GM18511 (cell line): Measurements from ENCODE around the gene DBH.

Experiments used
- ATAC-seq: cut with Tn5 transposase; IDR thresholded peaks from one replicate; pipeline ENCODE4 v1.9.1; 2021; ENCODE audit warnings: mild to moderate bottlenecking, moderate library complexity; ENCODE audit not compliant: unreplicated experiment

Gene DBH

DNA sequence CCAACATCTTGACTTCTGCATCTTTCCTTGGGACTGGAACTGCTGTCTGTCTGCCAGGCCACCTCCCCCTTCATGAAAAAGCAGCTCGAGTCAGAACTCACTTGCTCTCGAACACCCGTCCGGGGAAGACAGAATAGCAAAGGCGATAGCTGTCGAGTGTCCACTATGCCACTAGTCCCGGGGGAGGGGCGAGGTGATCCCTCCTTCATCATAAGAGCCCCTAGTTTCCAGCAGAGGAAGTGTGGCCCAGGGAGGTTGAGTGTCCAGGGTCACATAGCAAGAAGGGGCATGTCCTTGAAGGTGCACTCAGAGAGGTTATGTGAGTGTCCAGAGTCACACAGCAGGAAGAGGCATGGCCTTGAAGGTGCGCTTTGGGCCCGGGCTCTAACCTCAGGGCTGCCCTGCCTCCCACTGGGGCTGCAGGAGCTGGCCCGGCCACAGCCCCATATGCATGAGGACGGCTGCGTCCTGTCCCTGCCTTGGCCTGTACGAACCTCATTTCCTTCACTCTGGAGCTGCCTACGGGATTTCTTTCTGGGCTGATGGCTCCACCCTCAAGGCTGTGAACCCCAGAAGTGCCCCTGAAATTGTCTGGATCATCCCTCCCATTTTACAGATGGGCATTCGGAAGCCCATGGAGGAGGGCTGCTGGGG, 6.7 kb downstream of the DBH start:
- ATAC-seq, result no peak

DNA sequence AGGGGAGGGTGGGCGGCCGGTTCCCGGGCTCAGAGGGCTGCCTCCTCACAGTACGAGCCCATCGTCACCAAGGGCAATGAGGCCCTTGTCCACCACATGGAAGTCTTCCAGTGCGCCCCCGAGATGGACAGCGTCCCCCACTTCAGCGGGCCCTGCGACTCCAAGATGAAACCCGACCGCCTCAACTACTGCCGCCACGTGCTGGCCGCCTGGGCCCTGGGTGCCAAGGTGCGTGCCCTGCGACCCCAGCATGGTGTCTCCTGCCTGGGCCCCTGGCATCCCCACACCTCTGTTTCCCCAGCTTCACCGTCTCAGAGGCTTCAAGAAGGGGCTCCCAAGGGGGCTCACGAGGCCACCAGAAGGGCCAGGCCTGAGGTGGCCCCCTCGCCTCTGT, 7.2 kb downstream of the DBH start:
- ATAC-seq, result no peak

DNA sequence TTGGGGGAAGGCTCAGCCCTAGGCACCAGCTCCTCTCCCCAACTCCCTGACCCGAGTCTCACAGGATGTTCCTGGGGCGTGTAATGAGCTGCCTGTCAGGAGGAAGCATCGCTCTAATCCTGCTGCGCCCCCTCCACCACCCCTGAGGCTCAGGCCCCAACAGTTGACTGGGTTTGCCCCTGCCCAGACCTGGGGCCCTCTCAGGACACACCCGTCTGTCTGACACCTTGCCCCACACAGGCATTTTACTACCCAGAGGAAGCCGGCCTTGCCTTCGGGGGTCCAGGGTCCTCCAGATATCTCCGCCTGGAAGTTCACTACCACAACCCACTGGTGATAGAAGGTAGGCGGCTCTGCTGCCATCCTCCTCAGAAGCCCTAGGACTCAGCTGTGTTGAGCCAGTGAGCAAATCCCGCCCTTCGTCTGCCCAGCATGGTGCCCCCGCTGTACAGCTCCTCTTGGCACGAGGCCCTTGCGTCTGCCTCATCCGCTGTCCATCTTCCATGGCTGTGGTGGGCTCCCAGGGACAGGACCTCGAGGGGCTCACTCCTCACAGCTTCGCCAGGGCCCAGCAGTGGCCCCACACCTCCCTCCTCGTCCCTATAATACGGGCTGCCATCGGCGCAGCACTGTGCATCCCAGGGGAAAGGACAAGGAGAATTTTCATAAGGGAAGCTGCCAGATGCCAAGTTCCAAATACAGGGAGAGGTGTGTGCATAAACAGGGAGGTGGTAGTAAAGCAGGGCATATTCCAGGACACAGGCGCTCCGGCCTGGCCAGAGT, 8.0 kb downstream of the DBH start:
- ATAC-seq, result no peak

DNA sequence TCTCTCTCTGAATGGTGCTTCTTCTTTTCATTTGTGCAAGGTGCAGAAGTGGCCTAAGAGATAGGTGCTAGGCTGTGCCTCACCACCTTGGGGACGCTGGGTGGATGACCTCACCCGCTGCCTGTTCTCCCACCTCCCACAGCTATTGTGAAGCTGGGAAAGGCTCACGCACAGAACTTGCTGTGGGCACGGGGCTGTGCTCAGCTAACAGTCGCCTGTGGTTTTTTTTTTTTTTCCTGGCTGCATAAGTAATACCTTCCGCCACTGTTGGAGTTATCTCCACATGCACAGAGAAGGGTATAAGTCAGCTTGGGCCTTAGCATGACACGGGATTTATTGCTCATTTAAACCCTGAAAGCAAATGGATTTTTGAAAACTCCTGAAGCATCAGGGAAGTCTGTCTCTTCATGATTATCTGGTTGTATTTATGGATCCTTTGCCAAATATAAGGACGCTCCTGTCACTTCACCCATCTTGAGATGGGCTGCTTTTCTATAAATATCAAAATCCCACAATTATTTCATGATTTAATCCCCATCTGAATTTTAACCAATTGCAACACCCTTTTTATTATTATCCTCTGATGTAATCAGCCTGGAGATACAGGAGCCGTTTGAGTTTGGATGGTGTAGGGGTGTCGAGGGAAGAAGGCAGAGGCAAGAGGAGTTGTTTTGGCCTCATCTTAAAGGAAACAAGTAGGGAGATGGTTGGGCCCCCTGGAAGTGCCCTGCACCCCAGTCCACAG, 9.0 kb downstream of the DBH start:
- ATAC-seq, result no peak

DNA sequence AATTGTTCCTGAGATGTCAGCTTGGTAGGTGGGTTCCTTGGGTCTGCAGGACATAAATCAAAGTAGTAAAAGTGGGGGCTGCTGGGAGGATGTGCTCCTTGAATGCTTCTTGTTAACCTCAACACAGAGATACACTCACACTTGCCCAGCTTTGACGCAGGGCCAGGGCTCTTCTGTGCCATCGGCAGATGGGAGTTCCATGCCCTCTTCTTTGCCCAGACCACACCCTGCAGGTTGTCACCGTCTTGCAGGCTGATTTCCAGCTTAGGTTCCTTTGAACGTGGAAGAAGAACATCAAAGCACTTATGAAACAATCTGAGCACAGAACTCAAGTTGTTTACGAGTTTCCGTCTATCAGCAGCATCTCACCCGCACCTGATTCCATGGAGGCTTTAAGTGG, 11.0 kb downstream of the DBH start:
- ATAC-seq, result no peak

DNA sequence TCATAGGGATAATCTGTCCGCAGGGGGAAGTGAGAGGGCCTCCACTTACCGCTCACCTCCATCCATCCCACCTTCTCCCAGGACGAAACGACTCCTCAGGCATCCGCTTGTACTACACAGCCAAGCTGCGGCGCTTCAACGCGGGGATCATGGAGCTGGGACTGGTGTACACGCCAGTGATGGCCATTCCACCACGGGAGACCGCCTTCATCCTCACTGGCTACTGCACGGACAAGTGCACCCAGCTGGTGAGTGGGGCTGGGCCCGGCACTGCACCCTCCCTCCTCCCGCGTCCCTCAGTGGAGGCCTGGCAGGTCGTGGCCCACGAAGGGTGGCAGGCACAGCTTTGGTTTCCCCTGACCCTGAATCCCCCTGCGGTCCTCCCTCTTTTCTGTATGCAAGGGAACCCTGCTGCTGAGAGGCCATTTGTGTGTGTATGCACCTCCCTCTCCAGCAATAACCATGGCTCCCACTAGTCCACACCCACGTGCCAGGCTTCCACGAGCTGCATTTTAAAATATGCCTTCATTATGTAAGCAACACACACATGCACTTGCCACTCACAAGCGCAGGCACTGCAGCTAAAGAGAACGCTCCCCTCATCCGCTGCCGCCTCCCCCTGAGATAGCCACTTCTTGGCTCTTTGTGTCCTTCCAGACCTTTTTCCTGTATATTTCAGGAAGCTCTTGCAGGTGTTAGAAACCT, 11.8 kb downstream of the DBH start:
- no peak for ATAC-seq

DNA sequence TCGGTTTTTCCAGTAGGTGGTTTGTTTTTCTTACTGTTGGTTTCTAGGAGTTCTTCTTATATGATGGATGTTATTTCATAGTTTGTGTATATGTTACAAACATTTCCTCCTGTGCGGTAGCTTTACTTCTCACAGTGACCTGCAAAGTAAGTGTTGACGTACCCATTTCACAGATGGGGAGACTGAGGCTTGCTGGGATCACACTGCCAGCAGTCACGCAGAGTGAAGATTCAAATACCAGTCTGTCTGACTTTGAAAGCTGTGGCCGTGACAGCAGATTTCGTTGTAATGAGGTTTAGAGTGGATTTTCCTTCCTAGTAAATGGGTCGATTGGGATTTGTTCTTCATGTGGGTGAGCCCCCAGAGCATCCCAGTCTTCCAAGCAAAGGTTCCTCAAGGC, 13.0 kb downstream of the DBH start:
- ATAC-seq, result no peak

DNA sequence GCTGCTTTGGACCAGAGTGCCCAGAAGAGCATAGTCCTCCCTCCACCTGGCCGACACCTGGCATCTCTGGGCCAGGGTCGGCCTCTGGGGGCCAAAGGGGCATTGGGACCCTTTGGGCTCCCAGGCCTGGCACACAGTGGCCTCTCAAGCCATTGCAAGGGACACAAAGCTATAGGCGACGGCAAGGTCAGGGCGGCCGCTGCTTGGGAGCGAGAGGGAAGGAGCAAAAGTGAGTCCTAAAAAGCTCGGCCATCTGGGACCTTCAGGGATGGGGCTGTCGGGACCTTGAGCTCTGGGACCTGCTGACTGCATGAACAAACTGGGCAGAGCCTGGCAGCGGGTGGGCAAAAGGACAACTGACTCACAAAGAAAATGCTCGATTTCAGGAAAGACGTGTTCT, 13.9 kb downstream of the DBH start:
- no peak for ATAC-seq

DNA sequence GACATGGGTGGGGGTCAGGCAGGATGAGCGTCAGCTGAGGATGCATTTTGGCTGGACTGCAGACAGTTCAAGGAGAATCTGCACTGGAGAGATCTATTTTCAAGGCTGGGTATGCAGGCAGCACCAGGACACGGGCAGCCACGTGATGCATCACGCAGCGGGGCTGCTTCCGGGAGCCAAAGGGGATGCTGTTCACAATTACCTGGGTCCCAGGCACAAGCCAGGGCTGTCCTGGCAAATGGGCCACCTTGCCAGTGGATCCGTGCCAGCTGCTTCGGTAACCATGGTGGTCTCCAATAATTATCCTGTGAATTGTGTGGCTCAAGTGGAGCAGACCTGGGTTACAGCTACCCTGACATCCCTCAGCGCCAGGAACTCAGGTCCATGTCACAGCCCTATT, 17.5 kb downstream of the DBH start:
- no peak for ATAC-seq

DNA sequence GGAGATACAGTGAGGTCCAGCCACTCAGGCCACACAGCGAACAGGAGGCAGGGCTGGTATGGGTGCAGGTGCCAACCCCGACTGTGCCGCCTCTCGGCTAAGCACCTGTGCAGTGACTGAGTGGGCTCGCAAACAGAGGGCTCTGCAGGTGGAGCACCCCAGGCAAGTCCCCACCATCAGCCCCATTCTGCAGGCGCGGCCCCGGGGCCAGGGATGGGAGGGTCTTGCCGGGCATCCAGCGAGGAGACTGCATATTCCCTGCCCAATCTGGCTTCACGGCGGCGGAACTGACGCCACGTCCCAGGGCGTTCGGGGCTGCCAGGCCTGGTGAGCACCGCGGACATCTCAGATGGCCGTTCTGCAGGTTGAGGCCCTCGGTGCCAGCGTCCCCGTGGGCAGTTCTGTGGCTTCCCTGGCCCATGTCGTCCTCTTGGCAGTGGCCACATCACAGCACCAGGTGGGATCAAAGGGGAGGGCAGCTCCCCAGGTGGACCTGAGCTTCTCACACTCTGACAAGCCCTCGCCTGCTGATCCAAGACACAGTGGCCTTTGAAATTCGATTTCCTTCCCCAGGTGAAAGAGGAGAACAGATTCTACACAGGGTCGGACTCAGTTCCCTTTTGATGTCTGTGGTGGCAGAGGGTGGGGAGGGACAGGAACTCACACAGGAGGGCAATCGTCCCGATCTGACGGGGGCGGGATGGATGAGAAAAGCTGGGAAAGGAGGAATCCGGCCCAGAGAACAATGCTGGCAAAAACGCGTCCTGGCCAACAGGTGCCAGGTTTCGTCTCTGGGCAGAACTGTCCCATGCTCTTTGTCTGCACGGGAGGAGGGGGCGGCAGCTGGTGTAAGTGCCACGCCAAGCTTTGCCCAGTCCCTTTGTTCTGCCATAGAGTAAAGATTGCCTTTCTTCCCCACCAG, 18.8 kb downstream of the DBH start:
- no peak for ATAC-seq

DNA sequence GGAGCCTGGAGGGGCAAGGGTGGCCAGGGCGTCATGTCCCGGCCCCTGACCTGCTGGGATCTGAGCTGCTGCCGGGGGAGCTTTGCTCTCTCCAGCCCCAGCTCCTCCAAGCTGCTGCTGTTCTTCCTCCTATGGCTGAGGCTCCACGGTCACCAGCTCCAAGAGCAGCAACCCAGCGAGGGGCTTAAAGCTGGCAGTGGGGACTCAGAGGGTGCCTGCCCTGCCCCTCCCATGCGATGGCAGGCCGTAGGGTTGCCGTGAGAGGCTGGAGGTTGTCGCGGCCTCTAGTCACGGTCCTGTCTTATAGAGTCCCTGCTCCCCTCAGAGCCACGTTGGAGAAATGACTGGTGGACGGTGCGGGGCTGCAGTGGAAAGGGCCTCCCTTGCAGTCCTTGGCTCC, 19.5 kb downstream of the DBH start:
- ATAC-seq, result no peak

DNA sequence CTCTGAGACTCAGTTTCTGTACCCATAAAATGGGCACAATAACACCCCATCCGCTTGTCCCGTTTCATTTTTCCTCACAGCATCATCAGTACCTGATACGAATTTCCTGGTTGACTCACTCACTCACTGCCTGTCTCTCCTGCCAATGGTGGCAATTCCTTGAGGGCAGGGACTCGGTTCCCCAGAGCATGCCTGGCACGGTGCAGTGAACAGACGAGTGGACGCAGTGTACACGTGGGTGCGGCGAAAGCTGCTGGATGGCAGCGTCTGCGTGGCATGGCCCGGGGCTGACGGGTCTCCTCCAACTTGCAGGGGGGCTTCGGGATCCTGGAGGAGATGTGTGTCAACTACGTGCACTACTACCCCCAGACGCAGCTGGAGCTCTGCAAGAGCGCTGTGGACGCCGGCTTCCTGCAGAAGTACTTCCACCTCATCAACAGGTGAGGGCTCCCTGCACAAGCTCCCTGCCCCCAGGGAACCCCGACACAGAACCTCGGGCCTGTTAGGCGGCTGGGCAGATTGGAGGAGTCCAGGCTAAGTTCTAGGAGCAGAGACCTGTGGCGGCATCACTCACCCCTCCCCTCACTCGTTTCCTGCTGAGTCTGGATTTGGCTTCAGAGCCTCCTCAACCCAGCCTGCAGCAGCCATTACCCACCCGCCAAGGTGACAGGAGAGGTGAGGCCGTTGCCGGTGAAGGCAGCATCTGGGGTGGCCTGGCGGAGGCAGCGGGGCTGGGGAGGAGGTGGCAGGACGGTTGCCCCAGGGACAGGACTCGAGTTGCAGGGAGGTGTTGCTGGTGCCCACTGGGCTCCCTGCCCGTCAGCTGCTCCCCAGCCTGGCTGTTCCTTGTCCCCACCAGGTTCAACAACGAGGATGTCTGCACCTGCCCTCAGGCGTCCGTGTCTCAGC, 20.3 kb downstream of the DBH start:
- ATAC-seq, result no peak

DNA sequence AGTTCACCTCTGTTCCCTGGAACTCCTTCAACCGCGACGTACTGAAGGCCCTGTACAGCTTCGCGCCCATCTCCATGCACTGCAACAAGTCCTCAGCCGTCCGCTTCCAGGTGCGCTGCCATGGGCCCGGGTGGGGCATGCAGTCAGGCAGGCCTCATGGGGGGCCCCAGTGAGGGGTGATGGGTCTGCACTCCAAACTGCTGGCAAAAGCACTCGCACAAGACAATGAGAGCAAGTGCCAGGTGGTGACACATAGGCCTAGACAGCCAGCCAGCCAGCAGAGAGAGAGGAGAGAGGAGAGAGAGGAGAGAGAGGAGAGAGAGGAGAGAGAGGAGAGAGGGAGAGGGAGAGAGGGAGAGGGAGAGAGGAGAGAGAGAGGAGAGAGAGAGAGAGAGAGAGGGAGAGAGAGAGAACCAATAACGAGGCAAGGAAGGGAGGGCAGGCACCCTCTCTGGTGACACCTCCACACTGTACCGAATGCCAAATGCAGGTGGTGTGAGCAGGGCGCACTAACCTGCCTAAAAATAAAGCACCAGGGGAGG, 21.0 kb downstream of the DBH start:
- ATAC-seq, result no peak

DNA sequence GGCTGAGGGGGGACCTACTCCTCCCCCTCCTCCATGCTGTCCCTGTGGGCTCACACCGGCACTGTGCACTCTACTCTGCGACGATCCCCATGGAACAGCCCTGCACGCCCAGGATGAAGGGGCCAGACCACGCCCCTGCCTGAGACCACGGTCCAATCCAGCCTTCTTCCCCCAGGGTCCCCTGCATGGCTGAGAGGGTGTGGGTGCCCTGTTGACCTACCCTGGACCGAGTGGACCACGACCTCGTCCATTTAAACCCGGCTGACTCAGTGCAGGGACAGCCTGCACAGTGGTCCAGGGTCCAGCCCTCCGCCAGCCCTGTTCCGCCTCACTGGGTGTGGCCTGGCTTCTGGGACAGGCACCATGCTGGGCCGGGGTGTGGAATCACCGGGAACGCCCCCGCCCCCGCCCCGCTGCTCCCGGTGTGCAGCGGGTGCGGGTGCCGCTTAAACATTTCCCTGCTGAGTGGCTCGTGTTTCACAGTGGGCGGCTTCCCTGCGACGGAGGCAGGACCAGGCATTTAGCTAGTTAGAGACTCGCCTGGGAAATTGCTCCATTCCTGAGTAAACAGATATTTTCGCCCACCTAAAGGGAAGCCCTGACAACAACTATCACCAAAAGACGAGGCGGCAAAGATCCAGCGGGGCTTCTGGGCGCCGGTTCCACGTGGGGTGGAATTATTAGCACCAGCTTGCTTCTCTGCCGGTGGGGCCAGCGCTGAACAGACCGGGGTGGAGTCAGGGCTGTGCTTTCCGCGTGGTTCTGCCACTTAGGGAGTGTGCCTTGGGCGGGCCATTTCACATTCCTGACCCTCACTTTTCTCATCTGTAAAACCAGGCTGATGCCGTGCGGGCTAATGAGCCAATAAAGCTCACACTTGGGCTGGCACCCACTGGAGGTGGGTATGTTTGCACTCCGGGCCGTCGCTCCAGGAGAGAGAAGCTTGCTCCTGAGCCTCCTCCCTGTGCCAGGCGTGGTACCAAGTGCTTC, 22.6 kb downstream of the DBH start:
- no peak for ATAC-seq

DNA sequence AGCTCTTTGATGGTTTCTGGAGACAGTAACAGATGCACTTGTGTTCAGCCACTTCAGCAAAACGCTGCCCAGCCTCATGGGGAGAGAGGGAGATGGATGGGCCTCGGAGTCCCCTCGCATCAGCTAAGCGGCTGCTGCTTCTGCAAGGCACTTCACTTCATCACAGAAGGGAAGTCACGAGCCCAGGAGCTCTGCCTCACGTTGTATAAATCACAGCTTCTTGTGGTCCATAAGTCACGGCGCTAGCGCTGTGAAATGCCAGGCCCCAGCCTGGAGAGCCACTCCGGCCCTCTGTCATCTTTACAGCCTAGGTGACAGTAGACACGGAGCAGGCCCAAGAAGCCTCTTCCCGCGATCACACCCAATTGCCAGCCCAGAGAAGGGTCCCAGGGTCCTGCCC, 23.4 kb downstream of the DBH start:
- no peak for ATAC-seq

DNA sequence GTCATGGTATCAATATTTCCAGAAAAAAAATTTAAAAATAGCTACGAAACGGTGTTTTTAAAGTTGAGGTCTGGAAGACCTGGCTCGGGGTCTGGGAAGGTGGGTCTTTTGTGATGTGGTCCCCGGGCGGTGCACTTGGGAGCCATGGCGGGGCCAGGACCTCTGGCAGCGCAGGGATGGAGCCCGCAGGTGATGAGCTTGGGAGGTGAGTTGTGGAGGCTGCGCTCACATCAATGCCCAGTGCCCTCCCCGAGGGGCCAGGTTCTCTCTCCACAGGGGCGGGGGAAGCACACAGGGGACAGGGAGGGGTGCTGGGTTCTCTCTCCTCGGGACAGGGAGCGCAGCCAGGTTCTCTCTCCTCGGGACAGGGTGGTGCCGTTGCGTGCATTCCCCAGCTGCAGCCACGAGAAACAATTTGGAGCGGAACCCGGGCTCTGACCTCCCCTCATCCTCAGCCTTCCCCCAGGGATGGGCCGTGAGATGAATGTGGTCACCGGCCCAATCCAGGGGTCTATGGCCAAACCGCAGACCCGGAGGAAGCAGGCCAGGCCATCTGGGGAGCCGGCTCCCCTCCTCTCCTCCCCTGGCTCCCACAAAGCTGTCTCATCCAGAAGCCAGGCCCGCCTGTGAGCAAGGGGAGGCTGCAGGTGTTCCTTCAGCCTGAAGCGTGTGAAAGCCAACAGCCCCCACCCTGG, 25.8 kb downstream of the DBH start:
- no peak for ATAC-seq
